Mesenchymal stem cell (in vitro differentiated cells and primary cell): ENCODE measurements around the gene PNPLA2.

Source experiments
- DNase-seq: peaks from one replicate; pipeline ENCODE4 v3.0.0-alpha.2; 2013
- H2AFZ ChIP-seq: one replicate; pipeline ENCODE4 v1.6.1; 2013; ENCODE audit warnings: low read depth, mild to moderate bottlenecking, control low read depth, inconsistent platforms, low read length, moderate library complexity
- H2AK5ac ChIP-seq: 2 replicates; pipeline ENCODE4 v1.6.1; 2013; ENCODE audit warnings: low read length, moderate library complexity, mild to moderate bottlenecking, inconsistent platforms; ENCODE audit not compliant: severe bottlenecking
- H2BK120ac ChIP-seq: one replicate; pipeline ENCODE4 v1.6.1; 2013; ENCODE audit warnings: low read depth, mild to moderate bottlenecking, inconsistent platforms, low read length, moderate library complexity
- H2BK12ac ChIP-seq, 2 experiments: one replicate each; pipeline ENCODE4 v1.6.1; 2013; ENCODE audit warnings: inconsistent platforms in 2 of 2, low read length in 2 of 2, mild to moderate bottlenecking in 2 of 2, moderate library complexity in 2 of 2, control low read depth in 1 of 2
- H2BK15ac ChIP-seq: one replicate; pipeline ENCODE4 v1.6.1; 2013; ENCODE audit warnings: mild to moderate bottlenecking, low read depth, inconsistent platforms; ENCODE audit not compliant: poor library complexity, severe bottlenecking
- H2BK5ac ChIP-seq: 2 replicates; pipeline ENCODE4 v1.6.1; 2013; ENCODE audit warnings: low read depth, mild to moderate bottlenecking, low read length, control low read depth, inconsistent platforms; ENCODE audit not compliant: poor library complexity, severe bottlenecking
- H3K14ac ChIP-seq, 2 experiments: one replicate each; pipeline ENCODE4 v1.6.1; 2013; ENCODE audit warnings: inconsistent platforms in 2 of 2, low read length in 2 of 2, control low read depth in 1 of 2, mild to moderate bottlenecking in 1 of 2, moderate library complexity in 1 of 2
- H3K18ac ChIP-seq, 2 experiments: one replicate each; pipeline ENCODE4 v1.6.1; 2013; ENCODE audit warnings: inconsistent platforms in 2 of 2, low read length in 2 of 2, control low read depth in 1 of 2, low read depth in 1 of 2, mild to moderate bottlenecking in 1 of 2
- H3K23ac ChIP-seq, 2 experiments: one replicate each; pipeline ENCODE4 v1.6.1; 2013; ENCODE audit warnings: inconsistent platforms in 2 of 2, low read length in 2 of 2, mild to moderate bottlenecking in 2 of 2, moderate library complexity in 2 of 2, control low read depth in 1 of 2
- H3K27ac ChIP-seq: 2 replicates; pipeline ENCODE4 v1.5.1; 2013; ENCODE audit warnings: mild to moderate bottlenecking, moderate library complexity, low read length, control low read depth, inconsistent platforms; ENCODE audit not compliant: poor library complexity, severe bottlenecking
- H3K27me3 ChIP-seq, 2 experiments: 2 replicates each; pipeline versions ENCODE4 v1.6.1 to v1.7.0; 2013; ENCODE audit warnings: low read length in 2 of 2, mild to moderate bottlenecking in 2 of 2, moderate library complexity in 2 of 2, control low read depth in 1 of 2, inconsistent platforms in 1 of 2; ENCODE audit not compliant: control insufficient read depth in 1 of 2, insufficient read depth in 1 of 2
- H3K36me3 ChIP-seq, 2 experiments: 2 replicates each; pipeline versions ENCODE4 v1.6.1 to v1.7.0; 2013; ENCODE audit warnings: low read length in 2 of 2, control low read depth in 1 of 2, inconsistent platforms in 1 of 2, low read depth in 1 of 2, mild to moderate bottlenecking in 1 of 2; ENCODE audit not compliant: insufficient read depth in 2 of 2, control insufficient read depth in 1 of 2
- H3K4ac ChIP-seq, 2 experiments: one replicate each; pipeline ENCODE4 v1.6.1; 2013; ENCODE audit warnings: inconsistent platforms in 2 of 2, low read length in 2 of 2, mild to moderate bottlenecking in 2 of 2, moderate library complexity in 2 of 2, control low read depth in 1 of 2, low read depth in 1 of 2
- H3K4me1 ChIP-seq: 2 replicates; pipeline ENCODE4 v1.6.1; 2013; ENCODE audit warnings: low read depth, low read length, control low read depth; ENCODE audit not compliant: control insufficient read depth, insufficient read depth
- H3K4me2 ChIP-seq: 2 replicates; pipeline ENCODE4 v1.6.1; 2013; ENCODE audit warnings: low read length, mild to moderate bottlenecking, inconsistent platforms; ENCODE audit not compliant: poor library complexity, severe bottlenecking
- H3K4me3 ChIP-seq, 2 experiments: 2 replicates each; pipeline versions ENCODE4 v1.5.1 to v1.7.0; 2013; ENCODE audit warnings: low read length in 2 of 2, mild to moderate bottlenecking in 2 of 2, control low read depth in 1 of 2, low read depth in 1 of 2; ENCODE audit not compliant: insufficient read depth in 1 of 2
- H3K79me1 ChIP-seq: replicated peaks from 2 replicates; pipeline ENCODE4 v1.6.1; 2013; ENCODE audit warnings: mild to moderate bottlenecking, control low read depth, low read length, inconsistent platforms; ENCODE audit not compliant: poor library complexity, severe bottlenecking
- H3K9ac ChIP-seq: 2 replicates; pipeline ENCODE4 v1.7.0; 2013; ENCODE audit warnings: mild to moderate bottlenecking, low read length, moderate library complexity
- H3K9me3 ChIP-seq: 2 replicates; pipeline ENCODE4 v1.7.0; 2013; ENCODE audit warnings: mild to moderate bottlenecking, low read length; ENCODE audit not compliant: control insufficient read depth
- H4K8ac ChIP-seq: one replicate; pipeline ENCODE4 v1.6.1; 2013; ENCODE audit warnings: inconsistent platforms, mild to moderate bottlenecking, low read length, moderate library complexity
- H4K91ac ChIP-seq: one replicate; pipeline ENCODE4 v1.6.1; 2013; ENCODE audit warnings: mild to moderate bottlenecking, low read length, inconsistent platforms
- WGBS: methylation state at CpG from one replicate; pipeline ENCODE4 v1.1.7; 2013; ENCODE audit warnings: mixed read lengths; 5-methylcytosine and 5-hydroxymethylcytosine counted together

PNPLA2 gene

DNA sequence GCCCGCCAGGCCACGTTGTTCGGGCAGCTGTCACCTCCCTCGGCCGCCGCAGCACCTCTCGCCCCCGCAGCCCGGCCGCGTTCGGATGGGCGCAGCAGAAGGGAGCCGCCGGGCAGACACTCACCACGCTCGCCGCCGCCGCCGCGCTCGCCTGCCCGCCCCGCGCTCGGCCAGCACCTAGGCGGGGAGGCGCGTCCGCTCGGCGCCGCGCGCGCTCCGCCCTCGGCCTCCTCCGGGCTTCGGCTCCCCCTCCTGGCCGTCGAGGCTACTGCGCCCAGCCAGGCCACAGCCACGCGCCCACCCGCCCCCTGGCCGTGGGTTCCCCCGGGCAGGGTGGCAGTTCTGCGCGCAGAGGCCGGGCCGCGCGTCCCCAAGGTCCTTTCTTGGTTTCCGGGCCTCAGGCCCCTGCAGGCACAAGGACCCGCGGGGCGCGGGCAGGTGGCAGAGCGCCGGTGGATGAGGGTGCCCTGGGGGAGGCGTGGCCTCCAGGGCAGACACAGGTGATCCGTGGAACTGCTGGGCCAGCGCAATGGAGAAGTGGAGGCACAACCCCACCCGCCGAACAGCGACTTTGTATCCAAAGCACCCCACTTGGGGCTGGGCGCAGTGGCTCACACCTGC is 20.5 kb upstream of the PNPLA2 start, which contains the start of gene SLC25A22:
Gene SLC25A22 (minus strand): TSS at position 189 of the 621 bp plus-strand sequence. CDS start 3,275 bp downstream, outside the sequence.
- Histone ChIP-seq H2BK5ac (peak within 1 kb of the TSS; percentile 33), H2BK12ac (peak within 1 kb of the TSS in 1 of 2 experiments; percentile 85), H3K4me3 (peak within 1 kb of the TSS; percentile 85 to 89), H3K18ac (peak within 1 kb of the TSS; percentile 67 to 94), H2BK15ac (no peak within 1 kb of the TSS), H2AFZ (peak within 1 kb of the TSS; percentile 60), H2AK5ac (no peak within 1 kb of the TSS), H3K14ac (peak within 1 kb of the TSS in 1 of 2 experiments; percentile 82), H3K9me3 (no peaks in the 10 kb centered on the region), H2BK120ac (no peak within 1 kb of the TSS), H3K27me3 (no peaks in the 10 kb centered on the region), H3K4me1 (peaks cover 34% of the 10 kb centered on the region), H3K36me3 (peaks cover 56 to 62% of the 10 kb centered on the region in 2 experiments), H3K23ac (peak within 1 kb of the TSS in 1 of 2 experiments; percentile 34), H3K27ac (peak within 1 kb of the TSS; percentile 79), H4K91ac (peak within 1 kb of the TSS; percentile 89), H3K4me2 (peak within 1 kb of the TSS; percentile 90), H3K4ac (peak within 1 kb of the TSS; percentile 21 to 77), H4K8ac (peak within 1 kb of the TSS; percentile 52), H3K79me1 (peaks cover 19% of the 10 kb centered on the region), H3K9ac (peak within 1 kb of the TSS; percentile 90)
- WGBS = 10% methylated on average over 57 of the region's 69 CpGs
- DNase-seq = peak; percentile 78

DNA sequence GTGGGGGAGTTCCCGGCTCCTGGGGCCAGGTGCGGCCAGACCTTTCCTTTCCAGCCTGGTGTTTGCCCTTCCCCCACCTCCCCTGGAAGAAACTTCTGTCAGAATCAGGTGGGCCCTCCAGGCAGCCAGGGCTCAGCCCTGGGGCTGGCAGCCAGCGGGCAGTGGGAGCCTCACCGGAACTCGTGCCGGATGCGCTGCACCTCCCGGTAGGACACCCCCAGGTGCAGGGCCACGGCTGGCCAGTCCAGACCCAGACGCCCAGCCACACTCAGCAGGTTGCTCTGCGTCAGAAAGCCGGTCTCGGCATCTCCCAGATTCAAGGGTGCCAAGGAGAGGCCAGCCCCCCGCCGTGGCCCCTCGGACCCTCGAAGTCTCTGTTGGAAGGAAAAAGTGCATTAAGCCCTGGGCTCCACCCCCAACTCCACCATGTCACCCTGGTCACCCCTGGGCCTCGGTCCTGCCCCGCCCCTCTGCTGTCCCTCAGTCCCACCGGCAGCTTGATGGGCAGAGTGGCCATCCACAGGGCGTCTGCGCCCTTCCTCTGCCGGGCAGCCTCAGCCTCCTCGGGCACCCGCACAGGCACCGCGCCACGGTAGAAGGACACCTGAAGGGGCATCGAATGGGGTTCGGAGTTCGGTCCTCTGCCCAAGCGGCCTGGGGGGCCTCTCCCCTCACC is 18.9 kb upstream of the PNPLA2 start:
- Histone ChIP-seq H3K36me3 (peaks cover 48 to 56% of the 10 kb centered on the region in 2 experiments), H3K18ac (no peak overlapping the region), H3K79me1 (peaks cover 33% of the 10 kb centered on the region), H3K9me3 (no peaks in the 10 kb centered on the region), H3K9ac (no peak overlapping the region), H2AK5ac (no peak overlapping the region), H4K8ac (no peak overlapping the region), H3K27me3 (no peaks in the 10 kb centered on the region), H3K4me1 (peaks cover 44% of the 10 kb centered on the region), H3K14ac (no peak overlapping the region), H3K4me3 (no peak overlapping the region), H2BK120ac (no peak overlapping the region), H2AFZ (no peak overlapping the region), H2BK5ac (no peak overlapping the region), H3K4me2 (no peak overlapping the region), H2BK15ac (no peak overlapping the region), H2BK12ac (no peak overlapping the region), H3K27ac (no peak overlapping the region), H4K91ac (peak overlapping the region; percentile 40), H3K4ac (no peak overlapping the region), H3K23ac (no peak overlapping the region)
- 95% methylated on average over 32 of the region's 32 CpGs for WGBS
- DNase-seq = no peak

DNA sequence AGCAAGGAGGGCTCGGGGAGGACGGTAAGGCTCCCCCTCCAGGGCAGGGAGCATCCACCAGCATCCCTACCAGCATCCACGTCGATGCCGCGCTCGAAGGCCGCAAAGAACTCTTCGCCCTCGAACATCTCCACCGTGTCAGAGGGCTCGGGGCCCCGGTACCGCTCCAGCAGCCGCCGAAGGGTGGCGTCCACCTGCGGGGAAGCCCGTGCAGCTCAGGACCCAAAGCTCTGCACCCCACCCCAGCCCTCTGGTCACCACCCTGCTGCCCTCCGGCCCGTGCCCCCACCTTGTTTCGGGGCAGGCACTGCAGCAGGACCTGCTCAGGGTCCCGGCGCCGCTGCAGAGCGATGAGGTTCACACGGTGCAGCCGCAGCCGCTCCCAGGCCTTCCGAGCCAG is 18.2 kb upstream of the PNPLA2 start:
- Histone ChIP-seq H3K27me3 (no peaks in the 10 kb centered on the region), H3K18ac (no peak overlapping the region), H2AK5ac (no peak overlapping the region), H2BK12ac (no peak overlapping the region), H2AFZ (no peak overlapping the region), H2BK15ac (no peak overlapping the region), H2BK120ac (no peak overlapping the region), H3K27ac (no peak overlapping the region), H3K4me3 (no peak overlapping the region), H4K91ac (no peak overlapping the region), H4K8ac (no peak overlapping the region), H3K9ac (no peak overlapping the region), H3K9me3 (no peaks in the 10 kb centered on the region), H2BK5ac (no peak overlapping the region), H3K4me2 (no peak overlapping the region), H3K79me1 (peaks cover 33% of the 10 kb centered on the region), H3K4ac (no peak overlapping the region), H3K36me3 (peaks cover 48 to 54% of the 10 kb centered on the region in 2 experiments), H3K4me1 (peaks cover 40% of the 10 kb centered on the region), H3K14ac (no peak overlapping the region), H3K23ac (no peak overlapping the region)
- no peak for DNase-seq
- WGBS = 95% methylated on average over 30 of the region's 30 CpGs

DNA sequence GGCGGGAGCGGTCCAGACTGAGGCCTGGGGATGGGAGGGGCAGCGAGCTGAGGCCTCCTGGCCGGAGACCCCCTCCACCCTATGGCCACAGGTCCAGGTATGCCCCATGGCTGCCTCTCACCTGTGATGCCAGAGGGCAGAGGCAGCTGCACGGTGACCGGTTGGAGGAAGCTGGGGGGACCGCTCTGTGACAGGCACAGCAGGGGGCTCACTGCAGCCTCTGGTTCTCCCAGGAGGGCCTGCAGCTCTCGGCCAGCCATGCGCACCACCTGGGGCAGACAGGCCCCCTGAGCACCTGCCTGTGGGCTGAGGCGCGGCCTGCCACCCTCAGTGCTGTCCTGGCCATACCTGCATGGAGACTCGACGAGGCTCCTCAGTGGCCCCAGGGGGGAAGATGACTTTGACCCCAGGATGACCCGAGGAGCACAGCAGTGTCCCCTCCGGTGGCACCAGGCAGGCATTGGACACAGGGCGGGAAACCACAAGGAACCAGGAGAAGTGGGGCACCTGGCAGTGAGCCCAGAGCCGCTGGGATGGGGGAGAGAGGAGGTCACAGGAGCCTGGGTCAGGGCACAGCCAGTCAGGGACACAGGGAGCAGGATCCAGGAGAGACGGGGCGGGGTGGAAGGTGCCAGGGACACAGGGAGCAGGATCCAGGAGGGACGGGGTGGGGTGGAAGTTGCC is 17.5 kb upstream of the PNPLA2 start:
- Histone ChIP-seq H3K36me3 (peaks cover 48 to 54% of the 10 kb centered on the region in 2 experiments), H3K27ac (no peak overlapping the region), H2BK5ac (no peak overlapping the region), H3K4me2 (no peak overlapping the region), H3K23ac (no peak overlapping the region), H4K8ac (no peak overlapping the region), H3K9me3 (no peaks in the 10 kb centered on the region), H3K18ac (no peak overlapping the region), H2BK120ac (no peak overlapping the region), H2AK5ac (no peak overlapping the region), H3K4me3 (no peak overlapping the region), H2BK15ac (no peak overlapping the region), H3K79me1 (peaks cover 33% of the 10 kb centered on the region), H3K27me3 (no peaks in the 10 kb centered on the region), H4K91ac (no peak overlapping the region), H3K14ac (no peak overlapping the region), H2BK12ac (no peak overlapping the region), H2AFZ (no peak overlapping the region), H3K4me1 (peaks cover 35% of the 10 kb centered on the region), H3K9ac (no peak overlapping the region), H3K4ac (no peak overlapping the region)
- no peak for DNase-seq
- 96% methylated on average over 20 of the region's 20 CpGs for WGBS
